ENCODE results near the gene ZNF783.
"Not testable (repeated sequence)": the region's sequence is repeated elsewhere in the genome, so short reads cannot be mapped to it uniquely, and the experiment has no call there.

ZNF783 gene

GRCh38 chr7:149267733-149268132, 5.7 kb downstream of the ZNF783 start:
- TF ChIP-seq CTCF (IDR thresholded peaks at IDR 0.05; ENCODE audit: low read length, missing control alignments), result no peak
- no peak for DNase-seq (ENCODE audit: low read depth)
- H3K4me3 ChIP-seq (replicated peaks; ENCODE audit: low read depth, low read length), result no peak overlapping the region

- not testable (repeated sequence) for DNase-seq (ENCODE audit: low read depth); H3K4me3 ChIP-seq (replicated peaks; ENCODE audit: low read depth, low read length)
Observed at GRCh38 chr7:149274424-149274823, 12.4 kb downstream of the ZNF783 start.

GRCh38 chr7:149277871-149278270, 15.9 kb downstream of the ZNF783 start:
- H3K4me3 ChIP-seq (replicated peaks; ENCODE audit: low read depth, low read length), result no peak overlapping the region
- no peak for DNase-seq (ENCODE audit: low read depth)
- TF ChIP-seq CTCF (IDR thresholded peaks at IDR 0.05; ENCODE audit: low read length, missing control alignments), result no peak

- no peak overlapping the region for H3K4me3 ChIP-seq (replicated peaks; ENCODE audit: low read depth, low read length)
- TF ChIP-seq CTCF (IDR thresholded peaks at IDR 0.05; ENCODE audit: low read length, missing control alignments), result no peak
Observed at GRCh38 chr7:149278396-149278795, 16.4 kb downstream of the ZNF783 start.

GRCh38 chr7:149279111-149279743, 17.2 kb downstream of the ZNF783 start:
- DNase-seq (ENCODE audit: low read depth), result no peak
- H3K4me3 ChIP-seq (replicated peaks; ENCODE audit: low read depth, low read length), result no peak overlapping the region
- no peak for TF ChIP-seq CTCF (IDR thresholded peaks at IDR 0.05; ENCODE audit: low read length, missing control alignments)

More at GRCh38 chr7:149278396-149278795, 16.4 kb downstream of the ZNF783 start:
- no peak for DNase-seq (ENCODE audit: low read depth)

- H3K4me3 ChIP-seq (replicated peaks; ENCODE audit: low read depth, low read length), result no peak overlapping the region
- TF ChIP-seq CTCF (IDR thresholded peaks at IDR 0.05; ENCODE audit: low read length, missing control alignments), result no peak
- no peak for DNase-seq (ENCODE audit: low read depth)
Observed at GRCh38 chr7:149280151-149280550, 18.2 kb downstream of the ZNF783 start.

- DNase-seq (ENCODE audit: low read depth), result no peak
- TF ChIP-seq CTCF (IDR thresholded peaks at IDR 0.05; ENCODE audit: low read length, missing control alignments), result no peak
Observed at GRCh38 chr7:149280661-149281507, 18.9 kb downstream of the ZNF783 start.

More at GRCh38 chr7:149280661-149281507, 18.9 kb downstream of the ZNF783 start:
- H3K4me3 ChIP-seq (replicated peaks; ENCODE audit: low read depth, low read length), result no peak overlapping the region

All from fibroblast of pulmonary artery (primary cell).